ENCODE results near the gene CMIP. TPM values are rescaled to one million over a fixed set of nuclear protein-coding genes. Genes with fewer than 3 reads are reported as not detected.
"Not testable (repeated sequence)": the region's sequence is repeated elsewhere in the genome, so short reads cannot be mapped to it uniquely, and the experiment has no call there.

CMIP gene
- total RNA-seq, 1 experiment from 2014 or later, result 9.5 TPM

GRCh38 chr16:81421126-81421525 is 23.5 kb upstream of the CMIP start:
- no peak for DNase-seq (ENCODE audit: low read depth)

GRCh38 chr16:81421536-81421935 is 23.1 kb upstream of the CMIP start:
- no peak for DNase-seq (ENCODE audit: low read depth)

- DNase-seq (ENCODE audit: low read depth), result not testable (repeated sequence)
Observed at GRCh38 chr16:81422153-81422552, 22.5 kb upstream of the CMIP start.

- DNase-seq (ENCODE audit: low read depth), result peak; percentile 71
Observed at GRCh38 chr16:81424771-81425170, 19.8 kb upstream of the CMIP start.

GRCh38 chr16:81427219-81427618 is 17.4 kb upstream of the CMIP start:
- no peak for DNase-seq (ENCODE audit: low read depth)

DNA sequence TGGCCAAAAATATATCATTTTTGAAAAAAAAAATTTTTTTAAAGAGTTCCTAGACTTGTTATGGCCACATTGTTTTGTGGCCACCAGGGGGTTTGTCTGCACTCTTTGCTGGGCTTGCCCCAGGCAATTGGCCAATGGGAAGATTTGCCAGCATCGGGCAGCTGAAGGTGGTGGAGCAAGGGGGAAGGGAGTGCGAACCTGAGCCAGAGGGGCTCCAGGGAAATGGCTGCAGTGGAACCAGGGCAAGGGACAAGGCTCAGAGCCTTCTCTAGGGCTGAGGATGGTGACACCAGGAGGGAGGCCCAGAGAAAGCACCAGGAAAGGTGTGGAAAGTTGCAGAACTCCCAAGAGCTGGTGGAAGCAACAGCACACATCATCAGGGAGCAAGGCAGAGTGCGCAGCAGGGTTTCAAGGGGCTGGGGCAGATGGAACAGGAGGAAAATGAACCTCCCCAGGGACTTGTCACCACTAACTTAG is 15.5 kb upstream of the CMIP start:
- no peak for DNase-seq (ENCODE audit: low read depth)

GRCh38 chr16:81431554-81432353 is 12.9 kb upstream of the CMIP start:
- no peak for DNase-seq (ENCODE audit: low read depth)

DNA sequence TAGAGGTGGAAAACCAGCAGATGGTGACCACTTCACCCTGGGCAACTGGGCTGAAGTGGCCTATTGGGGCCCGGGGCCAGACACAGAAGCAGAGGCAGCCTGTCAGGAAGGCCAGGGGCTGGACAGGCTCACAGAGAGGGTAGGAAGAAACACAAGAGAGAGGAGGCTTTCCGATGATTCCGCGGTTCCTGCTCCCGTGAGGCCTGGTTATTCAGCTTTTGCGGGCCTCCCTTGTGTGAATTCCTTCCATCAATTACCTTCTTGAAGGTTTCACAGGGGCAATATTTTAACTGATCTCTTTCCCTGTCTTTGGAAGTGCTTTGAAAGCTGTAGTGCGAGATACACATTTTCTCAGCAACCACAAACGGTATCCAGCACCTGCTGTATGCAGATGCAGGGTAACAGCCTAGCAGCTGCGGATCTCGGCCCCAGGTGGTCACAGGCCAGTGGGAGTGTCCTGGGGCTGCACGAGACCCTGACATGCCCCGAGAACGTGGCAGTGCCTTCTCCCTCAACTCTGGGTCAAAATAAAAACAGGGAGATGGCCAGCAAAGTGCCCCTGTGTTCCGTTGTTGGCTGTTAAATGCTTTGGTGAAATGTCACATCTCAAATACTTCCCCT is 11.6 kb upstream of the CMIP start:
- no peak for DNase-seq (ENCODE audit: low read depth)

GRCh38 chr16:81435103-81435502 is 9.5 kb upstream of the CMIP start:
- DNase-seq (ENCODE audit: low read depth), result no peak

- DNase-seq (ENCODE audit: low read depth), result no peak
Observed at GRCh38 chr16:81435567-81435966, 9.0 kb upstream of the CMIP start.

DNA sequence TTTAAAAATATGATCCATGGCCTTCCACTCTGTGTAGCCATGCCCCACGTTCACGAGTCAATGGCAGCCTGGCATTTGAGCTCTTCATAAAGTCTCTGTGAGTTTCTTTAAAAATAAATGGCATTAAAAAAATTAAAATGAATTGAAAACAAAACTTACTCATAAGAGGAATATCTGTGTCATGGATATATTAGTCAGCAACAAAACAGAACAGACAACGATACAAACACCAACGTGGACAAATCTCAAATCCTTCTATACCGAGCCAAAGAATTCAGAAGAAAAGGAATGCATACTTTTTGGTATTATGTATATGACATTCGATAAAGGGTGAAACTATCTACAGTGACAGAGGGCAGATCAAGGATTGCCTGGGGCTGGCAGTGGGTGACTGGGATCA is 8.2 kb upstream of the CMIP start:
- DNase-seq (ENCODE audit: low read depth), result no peak

DNA sequence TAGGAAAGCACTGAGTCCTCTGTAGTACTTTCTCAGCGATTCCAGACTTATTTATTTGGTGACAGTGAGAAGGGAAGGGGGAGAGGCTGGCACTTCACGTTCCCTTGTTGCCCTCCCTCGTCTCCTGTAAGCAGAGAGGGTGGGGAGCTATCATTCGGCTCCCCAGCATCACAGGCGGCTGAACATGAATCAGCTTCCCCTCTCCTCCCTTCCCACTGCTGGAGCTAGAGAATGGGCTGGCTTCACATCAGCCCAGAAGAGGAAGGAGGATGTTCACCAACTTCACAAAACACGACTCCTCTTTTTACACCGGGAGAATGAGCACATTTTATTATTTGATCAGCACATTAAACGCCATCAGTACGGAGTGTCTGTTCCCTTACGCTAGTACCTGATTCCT is 6.7 kb upstream of the CMIP start:
- peak; percentile 48 for DNase-seq (ENCODE audit: low read depth)

DNA sequence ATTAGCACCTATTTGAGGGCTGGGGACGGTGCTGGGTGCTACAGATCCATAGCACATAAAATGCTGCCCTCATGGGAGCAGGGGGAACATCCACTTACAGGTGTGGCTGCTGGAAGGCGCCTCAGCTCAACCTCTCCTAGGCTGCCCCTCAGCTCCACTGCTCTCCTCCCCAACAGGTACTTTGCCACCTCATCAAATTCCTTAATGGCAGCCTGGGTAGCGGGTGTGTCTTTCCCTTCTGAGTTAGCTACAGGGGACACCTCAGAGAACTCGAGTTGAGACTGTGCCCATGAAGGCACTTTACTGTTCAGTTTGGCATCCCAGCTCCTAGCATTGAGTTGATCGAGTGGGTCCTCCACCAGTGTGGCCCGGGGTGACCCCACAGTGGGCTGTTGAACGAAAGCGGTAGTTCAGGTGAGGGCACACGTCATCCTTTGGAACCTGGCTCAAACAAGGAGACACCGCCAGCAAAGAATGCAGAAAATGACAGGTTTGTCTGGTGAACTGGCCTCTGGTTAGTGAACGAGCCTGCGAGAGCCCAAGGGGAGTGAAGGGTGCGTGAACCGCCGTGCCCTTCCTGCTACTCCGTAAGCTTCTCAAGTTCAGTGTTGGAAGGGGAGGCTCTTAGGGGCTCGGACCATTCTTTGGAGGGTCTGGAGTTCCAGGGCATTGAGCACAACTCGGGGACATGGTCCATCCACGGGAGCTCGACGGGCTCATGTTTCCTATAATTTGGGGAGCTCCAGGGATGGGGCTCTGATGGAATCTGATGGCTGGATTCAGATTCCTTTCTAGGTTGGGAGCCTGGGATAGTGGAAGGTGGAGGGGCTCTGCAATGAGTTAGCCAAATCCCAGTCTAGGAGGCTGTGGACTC is 3.5 kb upstream of the CMIP start:
- no peak for DNase-seq (ENCODE audit: low read depth)

GRCh38 chr16:81442220-81442915 is 2.2 kb upstream of the CMIP start:
- no peak for DNase-seq (ENCODE audit: low read depth)

DNA sequence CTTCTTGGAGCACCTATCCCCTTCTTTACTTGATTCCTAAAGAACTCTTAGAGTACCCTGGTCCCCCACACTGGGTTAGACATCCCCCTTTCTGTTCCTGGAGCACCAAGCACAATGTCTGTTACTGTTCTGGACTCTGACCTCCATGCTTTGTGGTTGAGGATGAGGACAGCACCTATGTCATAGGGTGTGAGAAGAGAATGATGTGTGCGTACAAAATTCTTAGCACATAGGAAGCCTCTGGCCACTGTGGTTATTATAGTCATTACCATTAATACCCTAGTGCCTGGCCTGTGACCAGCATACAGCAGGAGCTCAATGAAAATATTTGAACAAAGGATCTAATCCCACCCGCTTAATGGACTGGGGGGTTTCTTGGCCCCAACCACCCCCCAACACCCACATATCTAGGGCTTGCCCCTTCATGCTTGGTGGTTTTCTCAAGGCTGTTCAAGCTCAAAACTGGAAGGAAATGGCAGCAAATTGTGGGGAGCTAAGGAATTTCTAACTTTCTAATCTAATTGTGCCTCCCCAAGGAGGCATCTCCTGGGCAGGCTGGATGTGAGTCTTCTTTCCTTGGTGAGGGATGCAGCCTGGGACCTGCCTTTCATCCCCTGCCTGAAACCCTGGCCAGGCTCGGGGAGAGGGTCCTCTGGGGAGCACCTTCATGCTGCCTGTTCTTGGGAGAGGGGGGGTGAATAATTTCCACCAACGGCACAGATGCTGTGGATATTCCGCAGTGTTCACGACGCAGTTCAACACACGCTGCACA is 1.5 kb upstream of the CMIP start:
- DNase-seq (ENCODE audit: low read depth), result no peak

DNA sequence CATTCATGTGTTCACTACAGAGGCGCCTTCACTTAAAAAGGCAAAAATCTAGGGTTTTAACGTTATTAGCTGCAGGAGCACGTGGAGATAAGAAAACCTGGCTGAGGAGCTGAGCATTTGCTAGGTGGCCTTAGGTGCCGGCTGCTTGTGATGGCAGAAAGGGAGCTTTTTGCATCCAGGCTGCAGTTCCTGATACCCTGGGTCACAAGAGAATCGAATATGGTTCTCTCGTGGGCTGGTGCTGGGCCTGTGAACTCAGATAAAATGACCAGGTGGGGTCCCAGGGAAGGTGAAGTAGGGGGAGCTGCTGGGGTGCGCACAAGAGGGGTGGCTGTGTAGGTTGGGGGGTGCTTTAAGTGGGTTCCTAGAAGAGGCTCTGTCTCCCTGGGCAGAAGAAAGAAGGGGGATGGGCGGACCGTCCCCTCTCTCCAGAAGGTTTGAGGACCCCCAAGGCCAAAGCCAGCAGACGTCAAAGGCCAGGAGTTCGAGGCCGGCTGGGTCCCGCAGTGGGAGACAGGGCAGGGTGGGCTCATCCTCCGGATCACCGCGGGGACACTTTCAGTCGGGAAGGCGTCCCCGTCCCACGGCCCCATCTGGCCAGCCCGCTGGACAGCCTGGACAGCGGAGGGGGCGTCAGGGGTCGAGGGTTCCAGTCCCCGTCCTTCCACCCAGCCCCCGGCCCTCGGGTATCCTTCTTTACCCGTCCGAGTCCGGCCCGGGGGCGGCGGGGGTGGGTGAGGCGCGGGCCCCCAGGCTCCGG is 740 bp upstream of the CMIP start:
- DNase-seq (ENCODE audit: low read depth), result no peak

- peak; percentile 31 for DNase-seq (ENCODE audit: low read depth)
Observed at GRCh38 chr16:81445143-81445961, 744 bp downstream of the CMIP start.

DNA sequence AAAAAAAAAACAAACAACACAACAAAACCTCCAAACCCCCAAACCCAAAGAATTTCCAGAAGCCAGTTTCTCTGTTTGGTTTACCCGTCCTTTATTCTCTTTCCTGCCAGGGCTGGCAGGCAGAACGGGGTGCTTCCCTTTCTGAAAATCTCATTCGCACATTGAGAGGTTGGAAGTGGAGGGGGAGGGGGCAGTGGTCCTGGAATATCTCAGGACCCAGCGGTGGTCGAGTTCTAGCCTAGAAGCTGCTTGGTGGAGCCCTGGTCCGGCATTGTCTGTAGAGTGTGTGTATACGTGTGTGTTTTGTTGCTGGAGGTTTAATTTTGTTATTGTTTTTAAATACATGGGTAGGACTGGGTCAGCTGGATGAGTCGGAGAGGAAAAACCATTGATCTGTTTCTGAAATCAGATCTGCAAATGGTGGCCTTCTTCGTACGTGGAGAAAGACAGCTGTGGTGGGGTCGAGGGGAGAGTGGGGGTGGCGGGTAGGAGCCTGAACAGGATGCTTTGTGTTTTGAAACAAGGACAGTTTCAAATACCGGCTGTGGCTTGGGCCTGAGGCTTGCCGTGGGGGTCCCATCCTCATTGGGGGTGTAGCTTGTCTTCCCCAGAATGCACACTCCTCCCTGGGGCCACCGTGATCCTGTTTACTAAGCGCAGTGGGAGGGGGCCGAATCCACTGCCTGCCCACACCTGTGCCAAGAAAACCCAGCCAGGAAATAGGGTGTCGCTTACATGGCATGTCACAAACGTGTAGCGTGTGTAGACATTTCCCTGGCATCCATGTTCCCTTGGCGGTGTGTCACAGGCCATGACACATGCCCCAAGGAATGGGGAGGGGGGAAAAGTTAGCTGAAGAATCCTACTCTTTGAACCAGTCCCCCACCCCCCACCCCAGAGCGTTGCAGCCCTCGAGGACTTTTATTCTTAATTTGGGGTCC is 1.6 kb downstream of the CMIP start:
- DNase-seq (ENCODE audit: low read depth), result no peak
